Spleen (tissue), 11 donors: Measurements from ENCODE around the gene VIL1. TPM values are rescaled to one million over a fixed set of nuclear protein-coding genes. Genes with fewer than 3 reads are reported as not detected.

Experiments used
- DNase-seq: peaks from one replicate; pipeline ENCODE4 v3.0.0-alpha.2; 2020
- H3K27ac ChIP-seq, 8 donors: fragments of 200-600 bp; sonication (generic) in 7 of 8; 1 replicate in 4 of 8; 2 replicates in 4 of 8; pipeline versions ENCODE4 v1.5.0 to v1.8.0; 2016 to 2021; ENCODE audit warnings: inconsistent platforms in 4 of 8, mild to moderate bottlenecking in 4 of 8, moderate library complexity in 1 of 8
- H3K27me3 ChIP-seq, 7 donors: fragments of 200-600 bp; sonication (generic) in 6 of 7; replicated peaks in 1 of 7; 1 replicate in 4 of 7; 2 replicates in 3 of 7; pipeline versions ENCODE4 v1.5.0 to v1.8.0; 2016 to 2021; ENCODE audit warnings: inconsistent platforms in 3 of 7, mild to moderate bottlenecking in 1 of 7
- H3K36me3 ChIP-seq, 6 donors: fragments of 200-600 bp; sonication (generic) in 5 of 6; 1 replicate in 4 of 6; 2 replicates in 2 of 6; pipeline versions ENCODE4 v1.5.0 to v1.8.0; 2016 to 2021; ENCODE audit warnings: inconsistent platforms in 2 of 6
- H3K4me1 ChIP-seq, 6 donors: fragments of 200-600 bp; sonication (generic) in 5 of 6; 1 replicate in 3 of 6; 2 replicates in 3 of 6; pipeline versions ENCODE4 v1.5.0 to v1.8.0; 2016 to 2021; ENCODE audit warnings: inconsistent platforms in 3 of 6
- H3K4me3 ChIP-seq, 8 donors: fragments of 200-600 bp; sonication (generic) in 7 of 8; 1 replicate in 4 of 8; 2 replicates in 4 of 8; pipeline versions ENCODE4 v1.5.0 to v1.8.0; 2016 to 2021; ENCODE audit warnings: inconsistent platforms in 4 of 8, mild to moderate bottlenecking in 4 of 8, moderate library complexity in 2 of 8
- H3K9me3 ChIP-seq, 8 donors: fragments of 200-600 bp; sonication (generic) in 7 of 8; 1 replicate in 4 of 8; 2 replicates in 4 of 8; pipeline versions ENCODE4 v1.5.0 to v1.8.0; 2016 to 2021; ENCODE audit warnings: inconsistent platforms in 4 of 8
- POLR2A ChIP-seq, 3 donors: fragments of 450-650 bp; IDR thresholded peaks; one replicate each; pipeline ENCODE4 v1.5.1; 2017; ENCODE audit warnings: antibody characterized with exemption in 3 of 3, mild to moderate bottlenecking in 1 of 3
- POLR2AphosphoS5 ChIP-seq, 3 donors: sonication (generic); formaldehyde crosslinking; IDR thresholded peaks; one replicate each; pipeline ENCODE4 v1.5.1; 2017; ENCODE audit warnings: antibody characterized with exemption in 3 of 3
- WGBS, 5 donors: extraction: QIAGEN DNeasy Blood & Tissue Kit in 3 of 5; methylation state at CpG; one replicate each; pipeline versions ENCODE4 v1.1.5 to v1.1.7; 2013 to 2018; 5-methylcytosine and 5-hydroxymethylcytosine counted together
- intact Hi-C: fragments of 100-400 bp; cut with DNase I; formaldehyde crosslinking; loops from one replicate; pipeline ENCODE4 v1.15.0; 2023; ENCODE audit warnings: low total_unique reads
- polyA plus RNA-seq, 3 donors: library from polyadenylated mRNA; stranded (reverse); fragments of 200-250 nt; gene quantifications; one replicate each; pipeline ENCODE4 v1.2.1, GENCODE V29; 2013
- total RNA-seq, 7 donors: library from RNA; depleted of rRNA in 3 of 7; stranded (reverse); fragments of >200 nt in 3 of 7; fragmentation: NEBNext Ultra II Directional in 4 of 7; extraction: Animal tissue kit (Norgen Biotek cat#: 25700) in 4 of 7; gene quantifications; one replicate each; pipeline versions ENCODE4 v1.1.0 to v1.2.1, GENCODE V29; 2016 to 2021
- TF ChIP-seq, protein P1 (sequence below), 11 experiments: fragments of 200-600 bp in 7 of 11; fragments of 450-650 bp in 4 of 11; sonication (generic) in 4 of 11; IDR thresholded peaks in 8 of 11; conservative IDR thresholded peaks in 3 of 11; 1 replicate in 7 of 11; 2 replicates in 4 of 11; pipeline versions ENCODE4 v1.4.0 to v1.8.0; 2016 to 2021; ENCODE audit warnings: antibody characterized with exemption in 11 of 11, inconsistent platforms in 4 of 11, mild to moderate bottlenecking in 1 of 11
- donor health status: healthy with polysubstance abuse.
- donor health status: DM: no; HTN: no; CAD: no; lungs with moderate emphysema.
- donor health status: DM: no; HTN: no; CAD: no.
- donor health status: Bipolar disorder and iron deficiency.
- donor health status: healthy.
- donor health status: DM: no; HTN: no; CAD: no.
- donor health status: DM: yes; HTN: yes; CAD: no.

Gene VIL1
- total and polyA plus RNA-seq, 10 donors = 0.04 to 0.72 (median 0.18) TPM; not detected in 4

GRCh38 chr2:218386505-218387368, 32.2 kb upstream of the VIL1 start:
- Histone ChIP-seq H3K27ac (peak overlapping the region in 6 of 8 donors; percentile 9 to 81 (median 54)), H3K4me3 (peak overlapping the region in 4 of 8 donors; percentile 27 to 61 (median 34)), H3K36me3 (peaks cover 0 to 78% (median 0%) of the 10 kb centered on the region in 6 donors), H3K27me3 (peaks cover 0 to 11% (median 0%) of the 10 kb centered on the region in 7 donors), H3K9me3 (no peaks in the 10 kb centered on the region), H3K4me1 (peaks cover 0 to 63% (median 16%) of the 10 kb centered on the region in 6 donors)
- intact Hi-C loops = no loop called here
- WGBS, 5 donors = 73 to 82% (median 75%) methylated on average over 20 to 23 of the region's 23 CpGs
- peak; percentile 72 for DNase-seq
- TF ChIP-seq, protein P1, sequence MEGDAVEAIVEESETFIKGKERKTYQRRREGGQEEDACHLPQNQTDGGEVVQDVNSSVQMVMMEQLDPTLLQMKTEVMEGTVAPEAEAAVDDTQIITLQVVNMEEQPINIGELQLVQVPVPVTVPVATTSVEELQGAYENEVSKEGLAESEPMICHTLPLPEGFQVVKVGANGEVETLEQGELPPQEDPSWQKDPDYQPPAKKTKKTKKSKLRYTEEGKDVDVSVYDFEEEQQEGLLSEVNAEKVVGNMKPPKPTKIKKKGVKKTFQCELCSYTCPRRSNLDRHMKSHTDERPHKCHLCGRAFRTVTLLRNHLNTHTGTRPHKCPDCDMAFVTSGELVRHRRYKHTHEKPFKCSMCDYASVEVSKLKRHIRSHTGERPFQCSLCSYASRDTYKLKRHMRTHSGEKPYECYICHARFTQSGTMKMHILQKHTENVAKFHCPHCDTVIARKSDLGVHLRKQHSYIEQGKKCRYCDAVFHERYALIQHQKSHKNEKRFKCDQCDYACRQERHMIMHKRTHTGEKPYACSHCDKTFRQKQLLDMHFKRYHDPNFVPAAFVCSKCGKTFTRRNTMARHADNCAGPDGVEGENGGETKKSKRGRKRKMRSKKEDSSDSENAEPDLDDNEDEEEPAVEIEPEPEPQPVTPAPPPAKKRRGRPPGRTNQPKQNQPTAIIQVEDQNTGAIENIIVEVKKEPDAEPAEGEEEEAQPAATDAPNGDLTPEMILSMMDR (IDR thresholded peaks at IDR 0.05 in 8 of 11, conservative IDR thresholded peaks at IDR 0.05 in 3 of 11) = no peak
- peak in 1 of 3 donors; percentile 61 for TF ChIP-seq POLR2AphosphoS5 (IDR thresholded peaks at IDR 0.05)

DNA sequence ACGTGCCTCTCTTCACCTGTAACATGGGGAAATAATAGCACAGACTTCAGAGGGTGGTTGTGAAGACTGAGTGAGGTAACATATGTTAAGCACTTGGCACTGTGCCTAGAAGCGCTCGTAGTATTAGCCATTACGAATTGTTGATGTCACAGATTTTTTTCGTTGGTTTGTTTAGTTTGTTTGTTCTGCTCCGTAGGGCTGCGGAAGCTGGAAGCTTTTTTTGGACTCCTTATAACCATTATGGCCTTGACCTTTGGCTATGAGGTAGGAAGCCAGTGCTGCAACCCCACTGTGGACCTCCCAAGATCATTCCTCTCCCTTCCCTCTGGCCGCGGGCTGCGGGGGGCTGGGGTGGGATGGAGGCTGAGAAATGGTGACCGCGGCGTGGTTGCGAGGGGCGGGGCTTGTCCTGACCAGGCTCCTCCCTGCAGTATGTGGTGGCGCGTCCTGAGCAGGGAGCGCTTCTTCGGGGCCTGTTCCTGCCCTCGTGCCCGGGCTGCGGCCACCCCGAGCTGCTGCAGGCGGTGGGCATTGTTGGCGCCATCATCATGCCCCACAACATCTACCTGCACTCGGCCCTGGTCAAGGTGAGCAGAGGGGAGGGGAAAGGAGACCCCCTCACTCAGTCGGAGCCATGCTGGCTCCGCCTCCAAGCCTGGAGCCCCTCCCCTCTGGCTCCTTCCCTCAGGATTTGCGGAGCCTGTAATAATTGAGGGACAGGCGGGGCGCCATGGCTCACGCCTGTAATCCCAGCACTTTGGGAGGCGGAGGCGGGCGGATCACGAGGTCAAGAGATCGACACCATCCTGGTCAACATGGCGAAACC, 31.3 kb upstream of the VIL1 start:
- Histone ChIP-seq H3K27me3 (peaks cover 0 to 11% (median 0%) of the 10 kb centered on the region in 7 donors), H3K36me3 (peaks cover 0 to 87% (median 0%) of the 10 kb centered on the region in 6 donors), H3K27ac (peak overlapping the region in 7 of 8 donors; percentile 9 to 81 (median 64)), H3K4me1 (peaks cover 0 to 70% (median 16%) of the 10 kb centered on the region in 6 donors), H3K9me3 (no peaks in the 10 kb centered on the region), H3K4me3 (peak overlapping the region; percentile 2 to 61 (median 28))
- intact Hi-C loops = no loop called here
- TF ChIP-seq POLR2AphosphoS5 (IDR thresholded peaks at IDR 0.05) = peak; percentile 4 to 84 (median 66)
- no peak for TF ChIP-seq POLR2A (IDR thresholded peaks at IDR 0.05)
- DNase-seq = peak; percentile 85
- 16 to 25% (median 20%) methylated on average over 30 to 38 of the region's 38 CpGs for WGBS, 5 donors

DNA sequence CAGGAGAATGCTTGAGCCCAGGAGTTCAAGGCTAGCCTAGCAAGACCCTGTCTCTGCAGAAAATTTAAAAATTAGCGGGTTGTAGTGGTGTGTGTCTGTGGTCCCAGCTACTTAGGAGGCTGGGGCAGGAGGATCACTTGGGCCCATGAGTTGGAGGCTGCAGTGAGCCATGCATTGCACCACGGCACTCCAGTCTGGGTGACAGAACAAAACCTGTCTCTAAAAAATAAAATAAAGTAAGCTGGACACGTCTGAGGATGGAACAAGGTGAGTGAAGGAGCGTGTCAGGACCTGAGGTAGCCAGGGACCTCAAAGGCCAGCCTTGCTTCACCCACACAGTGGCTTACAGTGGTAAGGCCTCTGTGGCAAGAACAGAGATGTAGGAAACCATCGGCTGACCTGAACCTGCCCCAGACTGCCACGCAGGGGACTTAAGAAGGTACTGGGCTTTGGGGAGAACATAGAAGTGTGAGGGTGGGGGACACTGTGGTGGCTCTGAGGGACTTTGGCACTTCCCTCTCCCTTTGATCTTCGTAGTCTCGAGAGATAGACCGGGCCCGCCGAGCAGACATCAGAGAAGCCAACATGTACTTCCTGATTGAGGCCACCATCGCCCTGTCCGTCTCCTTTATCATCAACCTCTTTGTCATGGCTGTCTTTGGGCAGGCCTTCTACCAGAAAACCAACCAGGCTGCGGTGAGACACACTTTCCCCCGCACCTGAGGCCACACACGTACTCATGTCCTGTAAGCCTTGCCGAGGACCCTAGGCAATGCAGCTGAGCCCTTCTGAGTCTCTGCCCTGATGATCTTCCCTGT, 29.4 kb upstream of the VIL1 start:
- intact Hi-C loops = loop anchor here (10.0 kb wide), 1 partner anchor 95 kb away; the partner anchor contains the start of gene TMBIM1
- no peak for DNase-seq
- peaks cover 0 to 86% (median 26%) of the 10 kb centered on the region in 6 donors for H3K4me1 ChIP-seq
- TF ChIP-seq POLR2AphosphoS5 (IDR thresholded peaks at IDR 0.05) = peak in 1 of 3 donors; percentile 35
- TF ChIP-seq POLR2A (IDR thresholded peaks at IDR 0.05) = no peak
- H3K4me3 ChIP-seq = no peak overlapping the region
- H3K9me3 ChIP-seq = no peaks in the 10 kb centered on the region
- peaks cover 0 to 100% (median 0%) of the 10 kb centered on the region in 6 donors for H3K36me3 ChIP-seq
- H3K27ac ChIP-seq = peak overlapping the region in 2 of 8 donors; percentile 77 to 81
- peaks cover 0 to 11% (median 0%) of the 10 kb centered on the region in 7 donors for H3K27me3 ChIP-seq
- 82 to 92% (median 86%) methylated on average over 17 of the region's 17 CpGs for WGBS, 5 donors

- DNase-seq = no peak
- Histone ChIP-seq H3K27ac (no peak overlapping the region), H3K4me1 (peaks cover 7 to 85% (median 40%) of the 10 kb centered on the region in 6 donors), H3K9me3 (no peaks in the 10 kb centered on the region), H3K4me3 (no peak overlapping the region), H3K36me3 (peaks cover 0 to 96% (median 0%) of the 10 kb centered on the region in 6 donors), H3K27me3 (peaks cover 0 to 11% (median 0%) of the 10 kb centered on the region in 7 donors)
- intact Hi-C loops = loop anchor here (10.0 kb wide), 1 partner anchor 96 kb away; the partner anchor contains the start of gene TMBIM1
- 95 to 98% (median 97%) methylated on average over 17 to 23 of the region's 23 CpGs for WGBS, 5 donors
- peak in 2 of 3 donors; percentile 36 to 73 for TF ChIP-seq POLR2AphosphoS5 (IDR thresholded peaks at IDR 0.05)
- TF ChIP-seq, protein P1 (IDR thresholded peaks at IDR 0.05 in 8 of 11, conservative IDR thresholded peaks at IDR 0.05 in 3 of 11) = no peak
Measured at GRCh38 chr2:218391202-218391601, 27.7 kb upstream of the VIL1 start.
